Measurements from ENCODE around the gene INTS3.

GRCh38 chr1:153688276-153688675, 39.6 kb upstream of the INTS3 start:
- TF ChIP-seq CTCF (IDR thresholded peaks at IDR 0.05) (no peak), POLR2A (IDR thresholded peaks at IDR 0.05) (no peak)

All from heart left ventricle (tissue), 13 donors.